GM18502 (cell line): Measurements from ENCODE around the gene CCSAP.
"Not testable (repeated sequence)": the region's sequence is repeated elsewhere in the genome, so short reads cannot be mapped to it uniquely, and the experiment has no call there.

ENCODE experiments used
- ATAC-seq: cut with Tn5 transposase; IDR thresholded peaks from one replicate; pipeline ENCODE4 v1.9.1; 2021; ENCODE audit warnings: mild to moderate bottlenecking; ENCODE audit not compliant: unreplicated experiment, poor library complexity

CCSAP gene

GRCh38 chr1:229342656-229343569 lies at the start of gene CCSAP:
TSS of gene CCSAP (minus strand) at chr1:229343047. CDS start at chr1:229342465, 582 bp downstream.
- peak; percentile 38 for ATAC-seq

- ATAC-seq: no peak
Observed at GRCh38 chr1:229390130-229390529, 47.3 kb upstream of the CCSAP start.

- ATAC-seq: no peak
Observed at GRCh38 chr1:229388897-229389580, 46.2 kb upstream of the CCSAP start.

- ATAC-seq: no peak
Observed at GRCh38 chr1:229385853-229386456, 43.1 kb upstream of the CCSAP start.

- ATAC-seq: no peak
Observed at GRCh38 chr1:229384822-229385221, 42.0 kb upstream of the CCSAP start.

GRCh38 chr1:229383961-229384360 lies 41.1 kb upstream of the CCSAP start:
- ATAC-seq: no peak

- no peak for ATAC-seq
Observed at GRCh38 chr1:229383188-229383587, 40.3 kb upstream of the CCSAP start.

GRCh38 chr1:229381234-229381633 lies 38.4 kb upstream of the CCSAP start:
- no peak for ATAC-seq

- no peak for ATAC-seq
Observed at GRCh38 chr1:229380536-229381160, 37.8 kb upstream of the CCSAP start.

GRCh38 chr1:229379846-229380245 lies 37.0 kb upstream of the CCSAP start:
- no peak for ATAC-seq

- no peak for ATAC-seq
Observed at GRCh38 chr1:229378586-229379367, 35.9 kb upstream of the CCSAP start.

GRCh38 chr1:229378035-229378434 lies 35.2 kb upstream of the CCSAP start:
- ATAC-seq: not testable (repeated sequence)

GRCh38 chr1:229377429-229377828 lies 34.6 kb upstream of the CCSAP start:
- no peak for ATAC-seq

- ATAC-seq: no peak
Observed at GRCh38 chr1:229376521-229376920, 33.7 kb upstream of the CCSAP start.

- ATAC-seq: no peak
Observed at GRCh38 chr1:229374485-229374884, 31.6 kb upstream of the CCSAP start.

- no peak for ATAC-seq
Observed at GRCh38 chr1:229373395-229373794, 30.5 kb upstream of the CCSAP start.

- ATAC-seq: no peak
Observed at GRCh38 chr1:229372251-229372650, 29.4 kb upstream of the CCSAP start.

GRCh38 chr1:229371624-229372023 lies 28.8 kb upstream of the CCSAP start:
- ATAC-seq: no peak

- no peak for ATAC-seq
Observed at GRCh38 chr1:229370601-229371021, 27.8 kb upstream of the CCSAP start.

GRCh38 chr1:229368347-229368746 lies 25.5 kb upstream of the CCSAP start:
- ATAC-seq: peak; percentile 71
